EL (cell line): ENCODE results near the gene NRGN.

Experiments used
- DNase-seq: peaks from one replicate; pipeline ENCODE4 v3.0.0-alpha.2; 2016

Gene NRGN

GRCh38 chr11:124742555-124742954 is 2.8 kb downstream of the NRGN start:
- DNase-seq: no peak

GRCh38 chr11:124743050-124743449 is 3.3 kb downstream of the NRGN start:
- DNase-seq: no peak

- no peak for DNase-seq
Measured at GRCh38 chr11:124745270-124745834, 5.6 kb downstream of the NRGN start.

- DNase-seq: no peak
Measured at GRCh38 chr11:124745835-124746620, 6.3 kb downstream of the NRGN start.

- DNase-seq: peak; percentile 90
Measured at GRCh38 chr11:124746621-124747243, 7.0 kb downstream of the NRGN start.

GRCh38 chr11:124747406-124748099 is 7.8 kb downstream of the NRGN start:
- DNase-seq: no peak

GRCh38 chr11:124748100-124748418 is 8.3 kb downstream of the NRGN start:
- no peak for DNase-seq

GRCh38 chr11:124748481-124749343 is 9.0 kb downstream of the NRGN start:
- DNase-seq: peak; percentile 61

- no peak for DNase-seq
Measured at GRCh38 chr11:124749912-124750311, 10.2 kb downstream of the NRGN start.

- no peak for DNase-seq
Measured at GRCh38 chr11:124751391-124751740, 11.6 kb downstream of the NRGN start.

- DNase-seq: no peak
Measured at GRCh38 chr11:124751741-124752470, 12.2 kb downstream of the NRGN start, which contains the start of gene VSIG2. Gene VSIG2, minus strand, starts transcription at chr11:124752255. Its CDS starts 118 bp downstream, at chr11:124752137.

- DNase-seq: no peak
Measured at GRCh38 chr11:124752471-124753102, 12.8 kb downstream of the NRGN start.

GRCh38 chr11:124753205-124753604 is 13.5 kb downstream of the NRGN start:
- no peak for DNase-seq

GRCh38 chr11:124753624-124754023 is 13.9 kb downstream of the NRGN start:
- DNase-seq: no peak

- peak; percentile 51 for DNase-seq
Measured at GRCh38 chr11:124754309-124754708, 14.6 kb downstream of the NRGN start.

GRCh38 chr11:124754710-124755109 is 15.0 kb downstream of the NRGN start:
- DNase-seq: no peak

- DNase-seq: no peak
Measured at GRCh38 chr11:124756033-124756752, 16.5 kb downstream of the NRGN start.

- DNase-seq: no peak
Measured at GRCh38 chr11:124756753-124757227, 17.0 kb downstream of the NRGN start.

GRCh38 chr11:124757320-124757719 is 17.6 kb downstream of the NRGN start:
- no peak for DNase-seq
